ENCODE results near the gene FBRSL1. TPM values are rescaled to one million over a fixed set of nuclear protein-coding genes. Genes with fewer than 3 reads are reported as not detected.

Gene FBRSL1
- total RNA-seq, 3 donors from 2014 or later (not counting 1 experiment from before 2014, with no cell fraction given): 67.5 to 78.0 (median 76.2) TPM

- peaks cover 6% of the 10 kb centered on the region for H3K36me3 ChIP-seq (ENCODE audit: control insufficient read depth, insufficient read depth, low read length)
- ATAC-seq: peak in 2 of 3 donors; percentile 13 to 48
- Mint-ChIP-seq H3K36me3 (no peaks in the 10 kb centered on the region), H3K4me1 (peaks cover 0 to 14% of the 10 kb centered on the region in 2 donors), H3K4me3 (no peak overlapping the region), H3K9me3 (no peaks in the 10 kb centered on the region), H3K27me3 (ENCODE audit: low read depth in 2 of 2) (no peaks in the 10 kb centered on the region), H3K27ac (peak overlapping the region in 1 of 2 donors; percentile 32)
- no peak for DNase-seq
- intact Hi-C loops (cut with micrococcal nuclease): no loop called here
- no peak for TF ChIP-seq CTCF (IDR thresholded peaks at IDR 0.05)
- no peak overlapping the region for H3K27ac ChIP-seq (ENCODE audit: low read length)
- no peaks in the 10 kb centered on the region for H3K9me3 ChIP-seq (ENCODE audit: control insufficient read depth, insufficient read depth, low read length)
- 76% methylated on average over 27 of the region's 27 CpGs for WGBS (ENCODE audit: insufficient coverage)
- no peaks in the 10 kb centered on the region for H3K27me3 ChIP-seq (ENCODE audit: control insufficient read depth, insufficient read depth, low read length)
- H3K4me3 ChIP-seq (ENCODE audit: low read length): no peak overlapping the region
- peaks cover 16% of the 10 kb centered on the region for H3K4me1 ChIP-seq (ENCODE audit: control insufficient read depth, insufficient read depth, low read length)
Measured at GRCh38 chr12:132543298-132544079, 53.5 kb downstream of the FBRSL1 start.

- no peak overlapping the region for H3K4me3 ChIP-seq (ENCODE audit: low read length)
- 92% methylated on average over 12 of the region's 12 CpGs for WGBS (ENCODE audit: insufficient coverage)
- no peaks in the 10 kb centered on the region for H3K36me3 Mint-ChIP-seq
- H3K27ac ChIP-seq (ENCODE audit: low read length): no peak overlapping the region
- H3K9me3 Mint-ChIP-seq: no peaks in the 10 kb centered on the region
- H3K9me3 ChIP-seq (ENCODE audit: control insufficient read depth, insufficient read depth, low read length): no peaks in the 10 kb centered on the region
- TF ChIP-seq CTCF (IDR thresholded peaks at IDR 0.05): no peak
- no peak overlapping the region for H3K4me3 Mint-ChIP-seq
- no peaks in the 10 kb centered on the region for H3K27me3 Mint-ChIP-seq (ENCODE audit: low read depth in 2 of 2)
- H3K4me1 Mint-ChIP-seq: peaks cover 0 to 12% of the 10 kb centered on the region in 2 donors
- peak in 1 of 3 donors; percentile 25 for ATAC-seq
- no peaks in the 10 kb centered on the region for H3K27me3 ChIP-seq (ENCODE audit: control insufficient read depth, insufficient read depth, low read length)
- no peak for DNase-seq
- H3K27ac Mint-ChIP-seq: peak overlapping the region in 1 of 2 donors; percentile 32
- H3K36me3 ChIP-seq (ENCODE audit: control insufficient read depth, insufficient read depth, low read length): peaks cover 6% of the 10 kb centered on the region
- peaks cover 11% of the 10 kb centered on the region for H3K4me1 ChIP-seq (ENCODE audit: control insufficient read depth, insufficient read depth, low read length)
- intact Hi-C loops (cut with micrococcal nuclease): no loop called here
Measured at GRCh38 chr12:132544080-132544397, 54.1 kb downstream of the FBRSL1 start.

GRCh38 chr12:132544498-132544897, 54.5 kb downstream of the FBRSL1 start:
- H3K4me3 Mint-ChIP-seq: no peak overlapping the region

More at GRCh38 chr12:132544498-132544897, 54.5 kb downstream of the FBRSL1 start:
- peak overlapping the region in 1 of 2 donors; percentile 32 for H3K27ac Mint-ChIP-seq
- Histone ChIP-seq H3K36me3 (ENCODE audit: control insufficient read depth, insufficient read depth, low read length) (peaks cover 6% of the 10 kb centered on the region), H3K4me1 (ENCODE audit: control insufficient read depth, insufficient read depth, low read length) (peaks cover 11% of the 10 kb centered on the region), H3K27ac (ENCODE audit: low read length) (no peak overlapping the region), H3K27me3 (ENCODE audit: control insufficient read depth, insufficient read depth, low read length) (no peaks in the 10 kb centered on the region), H3K4me3 (ENCODE audit: low read length) (no peak overlapping the region), H3K9me3 (ENCODE audit: control insufficient read depth, insufficient read depth, low read length) (no peaks in the 10 kb centered on the region)
- DNase-seq: no peak
- ATAC-seq: peak in 1 of 3 donors; percentile 40
- no peaks in the 10 kb centered on the region for H3K36me3 Mint-ChIP-seq
- H3K27me3 Mint-ChIP-seq (ENCODE audit: low read depth in 2 of 2): no peaks in the 10 kb centered on the region
- TF ChIP-seq CTCF (IDR thresholded peaks at IDR 0.05): no peak
- intact Hi-C loops (cut with micrococcal nuclease): no loop called here
- WGBS (ENCODE audit: insufficient coverage): 86% methylated on average over 11 of the region's 11 CpGs
- H3K4me1 Mint-ChIP-seq: peaks cover 0 to 10% of the 10 kb centered on the region in 2 donors
- H3K9me3 Mint-ChIP-seq: no peaks in the 10 kb centered on the region

All from natural killer cell (primary cell).